Measurements from ENCODE around the gene TMTC2.

Gene TMTC2

DNA sequence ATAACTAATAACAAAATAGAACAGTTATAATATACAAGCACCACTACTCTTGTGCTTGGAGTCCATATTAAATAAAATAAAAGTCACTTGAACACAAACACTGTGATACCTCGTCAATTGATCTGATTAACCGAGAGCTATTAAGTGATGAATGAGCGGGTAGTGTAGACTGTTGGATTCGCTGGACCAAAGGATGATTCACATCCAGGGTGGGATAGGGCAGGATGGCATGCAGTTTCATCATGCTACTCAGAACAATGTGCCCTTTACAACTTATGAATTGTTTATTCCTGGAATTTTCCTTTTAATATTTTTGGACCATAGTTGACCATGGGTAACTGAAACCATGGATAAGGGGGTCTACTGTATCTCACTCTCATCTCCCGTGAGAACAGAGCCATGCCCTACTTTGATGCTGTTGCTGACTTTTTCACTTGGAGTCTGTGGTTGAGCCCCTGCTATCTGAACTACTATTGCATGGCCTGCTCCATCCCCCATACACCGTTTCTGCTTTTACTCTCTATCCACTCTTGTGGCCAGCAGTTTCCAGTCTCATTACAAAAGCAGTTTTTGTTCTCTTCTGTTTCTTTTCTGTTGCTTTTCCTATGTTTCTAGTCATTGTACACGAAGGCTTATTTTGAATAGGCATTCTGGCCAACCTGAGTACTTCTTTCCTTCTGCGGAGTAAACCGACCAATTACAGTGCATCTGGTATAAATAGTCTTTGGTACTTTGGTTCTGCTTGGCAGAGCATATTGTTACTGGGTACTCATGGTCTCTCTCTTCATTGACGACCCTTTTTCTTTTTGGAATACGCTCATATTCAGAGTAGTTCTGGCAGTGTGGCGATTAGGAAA lies 12.2 kb downstream of the TMTC2 start:
- TF ChIP-seq, protein P1, sequence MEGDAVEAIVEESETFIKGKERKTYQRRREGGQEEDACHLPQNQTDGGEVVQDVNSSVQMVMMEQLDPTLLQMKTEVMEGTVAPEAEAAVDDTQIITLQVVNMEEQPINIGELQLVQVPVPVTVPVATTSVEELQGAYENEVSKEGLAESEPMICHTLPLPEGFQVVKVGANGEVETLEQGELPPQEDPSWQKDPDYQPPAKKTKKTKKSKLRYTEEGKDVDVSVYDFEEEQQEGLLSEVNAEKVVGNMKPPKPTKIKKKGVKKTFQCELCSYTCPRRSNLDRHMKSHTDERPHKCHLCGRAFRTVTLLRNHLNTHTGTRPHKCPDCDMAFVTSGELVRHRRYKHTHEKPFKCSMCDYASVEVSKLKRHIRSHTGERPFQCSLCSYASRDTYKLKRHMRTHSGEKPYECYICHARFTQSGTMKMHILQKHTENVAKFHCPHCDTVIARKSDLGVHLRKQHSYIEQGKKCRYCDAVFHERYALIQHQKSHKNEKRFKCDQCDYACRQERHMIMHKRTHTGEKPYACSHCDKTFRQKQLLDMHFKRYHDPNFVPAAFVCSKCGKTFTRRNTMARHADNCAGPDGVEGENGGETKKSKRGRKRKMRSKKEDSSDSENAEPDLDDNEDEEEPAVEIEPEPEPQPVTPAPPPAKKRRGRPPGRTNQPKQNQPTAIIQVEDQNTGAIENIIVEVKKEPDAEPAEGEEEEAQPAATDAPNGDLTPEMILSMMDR (IDR thresholded peaks at IDR 0.05; ENCODE audit: low read depth, low read length, missing control alignments) = no peak
- no peak overlapping the region for H3K4me3 ChIP-seq (replicated peaks; ENCODE audit: low read depth, low read length)
- DNase-seq (ENCODE audit: extremely low read depth, low read depth) = no peak

DNA sequence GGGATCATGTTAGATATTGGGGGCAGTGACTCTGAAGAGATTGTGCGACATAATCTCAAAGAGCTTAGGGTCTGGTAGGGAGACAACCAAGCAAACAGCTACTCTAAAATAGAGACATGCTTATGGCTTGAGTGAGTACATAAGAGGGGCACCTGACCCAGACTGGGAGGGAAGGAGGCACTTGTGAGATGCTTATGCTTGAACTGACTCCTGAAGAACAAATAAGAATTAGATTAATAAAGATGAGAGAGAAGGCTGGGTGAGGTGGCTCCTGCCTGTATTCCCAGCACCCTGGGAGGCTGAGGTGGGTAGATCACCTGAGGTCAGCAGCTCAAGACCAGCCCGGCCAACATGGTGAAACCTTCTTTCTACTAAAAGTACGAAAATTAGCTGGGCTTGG lies 19.1 kb downstream of the TMTC2 start:
- no peak overlapping the region for H3K4me3 ChIP-seq (replicated peaks; ENCODE audit: low read depth, low read length)
- TF ChIP-seq, protein P1 (IDR thresholded peaks at IDR 0.05; ENCODE audit: low read depth, low read length, missing control alignments) = no peak
- DNase-seq (ENCODE audit: extremely low read depth, low read depth) = no peak

DNA sequence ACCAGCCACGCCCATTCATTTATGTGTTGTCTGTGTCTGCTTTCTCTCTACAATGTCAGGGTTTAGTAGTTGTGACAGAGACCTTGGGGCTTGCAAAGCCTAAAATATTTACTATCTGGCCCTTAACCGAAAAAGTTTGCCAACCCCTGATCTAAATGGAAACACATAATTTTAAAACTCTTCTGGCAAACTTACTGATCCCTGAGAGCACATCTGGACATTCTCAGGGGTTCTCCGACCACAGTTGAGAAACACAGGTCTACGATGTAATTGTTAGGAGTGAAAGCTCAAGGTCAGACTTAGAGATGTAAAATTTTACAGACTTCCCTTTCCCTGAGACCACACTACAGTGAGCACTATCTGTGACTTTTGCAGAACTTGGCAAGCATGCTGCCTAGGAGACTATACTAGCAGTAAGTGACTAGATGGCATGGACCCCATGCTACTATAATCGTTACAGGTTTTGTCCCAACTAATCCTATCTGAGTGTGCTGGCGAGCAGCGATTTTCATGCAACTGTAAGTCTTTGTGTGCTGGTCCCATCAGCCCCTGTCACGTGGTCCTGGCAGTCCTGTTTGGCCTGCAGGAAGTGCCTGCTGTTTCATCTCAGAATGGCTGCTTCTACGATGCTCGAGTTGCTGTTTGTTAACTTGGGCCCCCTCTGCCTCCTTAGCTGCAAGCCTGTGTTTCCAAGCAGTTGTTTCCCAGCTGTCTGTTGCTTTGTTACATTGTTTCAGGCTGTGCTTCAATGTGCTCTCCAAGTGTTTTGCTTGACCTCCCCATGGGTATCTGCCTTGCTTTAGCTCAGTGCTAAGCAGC lies 21.6 kb downstream of the TMTC2 start:
- no peak overlapping the region for H3K4me3 ChIP-seq (replicated peaks; ENCODE audit: low read depth, low read length)
- TF ChIP-seq, protein P1 (IDR thresholded peaks at IDR 0.05; ENCODE audit: low read depth, low read length, missing control alignments) = no peak
- no peak for DNase-seq (ENCODE audit: extremely low read depth, low read depth)

DNA sequence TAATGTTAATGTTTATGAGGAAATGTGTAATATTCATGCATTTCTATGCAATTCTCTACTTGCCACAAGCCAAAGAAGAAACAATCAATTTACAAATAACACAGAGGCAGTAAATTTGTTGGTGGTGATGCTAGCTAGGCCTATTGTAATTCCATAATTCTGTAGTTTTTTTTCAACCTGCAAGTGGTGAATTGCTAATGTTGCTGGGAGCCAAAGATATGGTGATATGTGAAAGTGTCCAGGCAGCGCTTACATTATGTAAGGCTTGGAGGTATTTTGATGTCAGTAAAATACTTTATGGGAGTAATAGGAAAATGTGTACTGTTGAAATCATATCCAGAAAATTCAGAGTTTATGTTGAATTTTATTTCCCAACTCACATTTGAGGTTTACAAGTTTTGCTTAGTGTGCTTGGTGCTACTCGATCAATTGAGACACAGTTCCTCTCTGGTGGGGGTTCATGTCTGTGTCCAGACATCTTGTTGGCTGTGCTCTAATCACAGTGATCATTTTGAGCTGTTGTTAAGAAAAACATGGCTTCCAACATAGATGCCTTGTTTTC lies 23.2 kb downstream of the TMTC2 start:
- DNase-seq (ENCODE audit: extremely low read depth, low read depth) = no peak
- TF ChIP-seq, protein P1 (IDR thresholded peaks at IDR 0.05; ENCODE audit: low read depth, low read length, missing control alignments) = no peak
- no peak overlapping the region for H3K4me3 ChIP-seq (replicated peaks; ENCODE audit: low read depth, low read length)

- DNase-seq (ENCODE audit: extremely low read depth, low read depth) = no peak
- H3K4me3 ChIP-seq (replicated peaks; ENCODE audit: low read depth, low read length) = no peak overlapping the region
- TF ChIP-seq, protein P1 (IDR thresholded peaks at IDR 0.05; ENCODE audit: low read depth, low read length, missing control alignments) = no peak
These were observed 24.0 kb downstream of the TMTC2 start for GRCh38 chr12:82710741-82711140.

- DNase-seq (ENCODE audit: extremely low read depth, low read depth) = no peak
- H3K4me3 ChIP-seq (replicated peaks; ENCODE audit: low read depth, low read length) = no peak overlapping the region
- TF ChIP-seq, protein P1 (IDR thresholded peaks at IDR 0.05; ENCODE audit: low read depth, low read length, missing control alignments) = no peak
These were observed 27.7 kb downstream of the TMTC2 start for GRCh38 chr12:82714427-82714826.

Measured in HFF-Myc (cell line).